HCT116 (cell line): ENCODE data around the gene OR56A1. TPM values are rescaled to one million over a fixed set of nuclear protein-coding genes. Genes with fewer than 3 reads are reported as not detected.

Source experiments
- ATAC-seq: fragments of 200-7000 bp; cut with Tn5 transposase; 2 replicates; pipeline ENCODE4 v1.9.1; 2020; ENCODE audit warnings: mild to moderate bottlenecking, moderate library complexity
- BruUV-seq: library from RNA; stranded (reverse); fragments of 400-500 nt; replicated peaks from 2 replicates; lab custom pipeline; 2021; lab: Mats Ljungman, UMichigan
- CTCF ChIA-PET: fragments of 300-600 bp; sonication (Branson Sonifier 250); formaldehyde crosslinking; loops from one replicate; lab custom pipeline; 2021; ENCODE audit warnings: antibody characterized with exemption; lab: Charles Lee
- POLR2A ChIA-PET: fragments of 300-600, 350-600 bp; sonication (Branson Sonifier 250); formaldehyde crosslinking; loops from one replicate; lab custom pipeline; 2021; ENCODE audit warnings: antibody characterized with exemption; lab: Charles Lee
- RAD21 ChIA-PET, 2 experiments: fragments of 300-600 bp; sonication (Branson Sonifier 250); formaldehyde crosslinking; loops; one replicate each; lab custom pipeline; 2023; ENCODE audit warnings: low total read pairs in 2 of 2; ENCODE audit not compliant: uncharacterized antibody in 2 of 2, unreplicated experiment in 2 of 2, low non-redundant PET in 1 of 2; lab: Charles Lee
- DNase-seq: peaks from one replicate; pipeline ENCODE4 v3.0.0-alpha.2; 2010; ENCODE audit warnings: low read depth, low spot score
- H2AFZ ChIP-seq: fragments of 200-600 bp; shearing (Covaris generic), sonication (generic); 2 replicates; pipeline ENCODE4 v1.6.1; 2017; ENCODE audit warnings: low read depth, mixed run types, mixed read lengths, antibody characterized with exemption, low read length; ENCODE audit not compliant: poor library complexity, severe bottlenecking
- H3K27ac ChIP-seq: 2 replicates; pipeline ENCODE4 v1.5.1; 2012; ENCODE audit warnings: low read depth, low read length
- H3K27me3 ChIP-seq: fragments of 200-600 bp; sonication (generic); 2 replicates; pipeline ENCODE4 v1.6.1; 2016; ENCODE audit warnings: mixed run types, low read length, mixed read lengths; ENCODE audit not compliant: insufficient read depth
- H3K36me3 ChIP-seq, 2 experiments: fragments of 200-500 bp in 1 of 2; fragments of 200-600 bp in 1 of 2; sonication (Bioruptor generic) in 1 of 2; sonication (generic) in 1 of 2; 2 replicates each; pipeline versions ENCODE4 v1.5.1 to v1.6.1; 2014 to 2016; ENCODE audit warnings: low read length in 2 of 2, inconsistent platforms in 1 of 2, mixed read lengths in 1 of 2, mixed run types in 1 of 2; ENCODE audit not compliant: insufficient read depth in 2 of 2, control insufficient read depth in 1 of 2
- H3K4me1 ChIP-seq, 2 experiments: fragments of 200-600 bp in 1 of 2; sonication (generic) in 1 of 2; 2 replicates each; pipeline versions ENCODE4 v1.5.1 to v1.6.1; 2012 to 2017; ENCODE audit warnings: low read length in 2 of 2, inconsistent platforms in 1 of 2, mild to moderate bottlenecking in 1 of 2, mixed read lengths in 1 of 2, mixed run types in 1 of 2, moderate library complexity in 1 of 2; ENCODE audit not compliant: insufficient read depth in 2 of 2, control insufficient read depth in 1 of 2
- H3K4me2 ChIP-seq: fragments of 200-600 bp; sonication (generic); 2 replicates; pipeline ENCODE4 v1.6.1; 2017; ENCODE audit warnings: mixed run types, low read length, mixed read lengths
- H3K4me3 ChIP-seq, 2 experiments: fragments of 200-600 bp in 1 of 2; sonication (generic) in 1 of 2; replicated peaks in 1 of 2; 2 replicates each; pipeline ENCODE4 v1.5.1; 2011 to 2016; ENCODE audit warnings: low read length in 2 of 2, control low read depth in 1 of 2, low read depth in 1 of 2, mild to moderate bottlenecking in 1 of 2, mixed read lengths in 1 of 2, mixed run types in 1 of 2
- H3K79me2 ChIP-seq: fragments of 200-600 bp; sonication (generic); 2 replicates; pipeline ENCODE4 v1.6.1; 2017; ENCODE audit warnings: mild to moderate bottlenecking, mixed run types, low read length, moderate library complexity, mixed read lengths; ENCODE audit not compliant: insufficient read depth
- H3K9ac ChIP-seq: fragments of 200-600 bp; sonication (generic); 2 replicates; pipeline ENCODE4 v1.6.1; 2016; ENCODE audit warnings: low read length, mixed read lengths
- H3K9me2 ChIP-seq: fragments of 200-600 bp; sonication (generic), shearing (Covaris generic); 2 replicates; pipeline ENCODE4 v1.6.1; 2017; ENCODE audit warnings: mixed run types, mild to moderate bottlenecking, moderate library complexity; ENCODE audit not compliant: insufficient read depth
- H3K9me3 ChIP-seq, 2 experiments: fragments of 200-500 bp in 1 of 2; fragments of 200-600 bp in 1 of 2; sonication (Bioruptor generic) in 1 of 2; sonication (generic) in 1 of 2; 2 replicates each; pipeline ENCODE4 v1.6.1; 2014 to 2017; ENCODE audit warnings: low read length in 2 of 2, mixed read lengths in 2 of 2, inconsistent platforms in 1 of 2, low read depth in 1 of 2, mild to moderate bottlenecking in 1 of 2, mixed run types in 1 of 2, moderate library complexity in 1 of 2; ENCODE audit not compliant: control insufficient read depth in 1 of 2, insufficient read depth in 1 of 2
- H4K20me1 ChIP-seq: fragments of 200-600 bp; sonication (generic), shearing (Covaris generic); 2 replicates; pipeline ENCODE4 v1.6.1; 2017; ENCODE audit warnings: mixed run types, mild to moderate bottlenecking, moderate library complexity; ENCODE audit not compliant: insufficient read depth
- ATF3 ChIP-seq: IDR thresholded peaks from 2 replicates; pipeline ENCODE4 v1.6.1; 2012
- CTCF ChIP-seq, 3 experiments: fragments of 200-600 bp in 1 of 3; sonication (generic) in 1 of 3; IDR thresholded peaks in 2 of 3; conservative IDR thresholded peaks in 1 of 3; 2 replicates each; pipeline ENCODE4 v1.5.1; 2012 to 2017; ENCODE audit warnings: low read depth in 2 of 3, low read length in 2 of 3, antibody characterized with exemption in 1 of 3, borderline replicate concordance in 1 of 3, control low read depth in 1 of 3, mild to moderate bottlenecking in 1 of 3, mixed read lengths in 1 of 3, mixed run types in 1 of 3, moderate library complexity in 1 of 3; ENCODE audit not compliant: insufficient read depth in 1 of 3
- EGR1 ChIP-seq: IDR thresholded peaks from 2 replicates; pipeline ENCODE4 v1.6.1; 2012; ENCODE audit warnings: low read depth
- EZH2 ChIP-seq: fragments of 200-600 bp; sonication (generic); IDR thresholded peaks from 2 replicates; pipeline ENCODE4 v1.6.1; 2017; ENCODE audit warnings: antibody characterized with exemption, mixed run types
- POLR2A ChIP-seq: IDR thresholded peaks from 2 replicates; pipeline ENCODE4 v1.7.0; 2011; ENCODE audit warnings: borderline replicate concordance; ENCODE audit not compliant: insufficient read depth, insufficient read length; ENCODE audit errors: extremely low read depth
- POLR2AphosphoS5 ChIP-seq: IDR thresholded peaks from 2 replicates; pipeline ENCODE4 v1.6.1; 2011; ENCODE audit warnings: mild to moderate bottlenecking, low read depth, low read length, moderate library complexity
- RAD21 ChIP-seq: IDR thresholded peaks from 2 replicates; pipeline ENCODE4 v1.6.1; 2012; ENCODE audit warnings: low read depth, mild to moderate bottlenecking
- REST ChIP-seq: IDR thresholded peaks from 2 replicates; pipeline ENCODE4 v1.6.1; 2012; ENCODE audit warnings: low read depth
- SP1 ChIP-seq: IDR thresholded peaks from 2 replicates; pipeline ENCODE4 v1.6.1; 2012; ENCODE audit warnings: low read depth
- SRF ChIP-seq: IDR thresholded peaks from 2 replicates; pipeline ENCODE4 v1.6.1; 2012; ENCODE audit warnings: low read depth
- TCF7L2 ChIP-seq: IDR thresholded peaks from 2 replicates; pipeline ENCODE4 v1.7.0; 2011; ENCODE audit warnings: borderline replicate concordance, inconsistent platforms; ENCODE audit not compliant: insufficient read depth, insufficient read length; ENCODE audit errors: extremely low read depth
- ZBTB33 ChIP-seq: IDR thresholded peaks from 2 replicates; pipeline ENCODE4 v1.6.1; 2011; ENCODE audit warnings: mild to moderate bottlenecking, low read length, moderate library complexity; ENCODE audit not compliant: insufficient replicate concordance; ENCODE audit errors: extremely low read depth
- ZFX ChIP-seq: fragments of 450-650 bp; IDR thresholded peaks from 2 replicates; pipeline ENCODE4 v1.6.1; 2017
- intact Hi-C: fragments of 100-400 bp; cut with micrococcal nuclease; formaldehyde crosslinking; loops from 2 replicates; pipeline ENCODE4 v1.10.0; 2022
- total RNA-seq: library from RNA; stranded (reverse); gene quantifications from one replicate; pipeline ENCODE4 v1.2.1, GENCODE V29; 2021; ENCODE audit not compliant: unreplicated experiment

OR56A1 gene
- total RNA-seq, 1 experiment from 2014 or later: not detected

GRCh38 chr11:6062691-6063358 lies 32.3 kb upstream of the OR56A1 start:
- Histone ChIP-seq H3K9me3 (no peaks in the 10 kb centered on the region), H3K27ac (no peak overlapping the region), H3K4me2 (no peak overlapping the region), H3K4me3 (no peak overlapping the region), H3K27me3 (peaks cover 74% of the 10 kb centered on the region), H3K79me2 (no peaks in the 10 kb centered on the region), H3K9ac (no peak overlapping the region), H3K36me3 (no peaks in the 10 kb centered on the region), H2AFZ (no peak overlapping the region), H3K4me1 (no peaks in the 10 kb centered on the region), H4K20me1 (no peaks in the 10 kb centered on the region), H3K9me2 (no peaks in the 10 kb centered on the region)
- DNase-seq (no peak), ATAC-seq (peak; percentile 50; the same call in 1 of the 2 replicates)
- ChIA-PET RAD21 (no interaction called here), POLR2A (no interaction called here), CTCF (no interaction called here)
- intact Hi-C loops: no loop called here
- no TSS peak for BruUV-seq
- TF ChIP-seq SP1 (no peak), POLR2A (no peak), TCF7L2 (no peak), SRF (no peak), ZBTB33 (no peak), ATF3 (no peak), REST (no peak), EZH2 (no peak), ZFX (no peak), CTCF (IDR thresholded peaks at IDR 0.05 in 2 of 3, conservative IDR thresholded peaks at IDR 0.05 in 1 of 3; ENCODE audit: borderline replicate concordance in 1 of 3, insufficient read depth in 1 of 3, low read depth in 2 of 3, low read length in 2 of 3) (peak in 2 of 3 experiments; percentile 32 to 39; a peak in 3 of 6 replicates), EGR1 (no peak), POLR2AphosphoS5 (no peak), RAD21 (peak; percentile 11; the same call in 1 of the 2 replicates)
